Thyroid gland (tissue), 4 donors: ENCODE results near the gene NFIB.

Experiments
- CTCF ChIP-seq, 6 experiments: fragments of 200-600 bp in 3 of 6; fragments of 450-650 bp in 3 of 6; sonication (generic) in 3 of 6; IDR thresholded peaks; one replicate each; pipeline ENCODE4 v1.5.1; 2016 to 2019; ENCODE audit warnings: antibody characterized with exemption in 6 of 6, mild to moderate bottlenecking in 2 of 6, inconsistent platforms in 1 of 6, moderate library complexity in 1 of 6
- POLR2A ChIP-seq, 2 donors: fragments of 450-650 bp; IDR thresholded peaks; one replicate each; pipeline ENCODE4 v1.6.1; 2017; ENCODE audit warnings: antibody characterized with exemption in 2 of 2, mild to moderate bottlenecking in 2 of 2, moderate library complexity in 1 of 2

- TF ChIP-seq CTCF (IDR thresholded peaks at IDR 0.05) (no peak), POLR2A (IDR thresholded peaks at IDR 0.05) (no peak)
Measured at GRCh38 chr9:14289916-14290315, 24.0 kb downstream of the NFIB start.
